Body of pancreas (tissue), 4 donors: ENCODE results near the gene SH3PXD2A.

Source experiments
- CTCF ChIP-seq, 7 experiments: fragments of 450-650 bp in 4 of 7; fragments of 200-600 bp in 3 of 7; sonication (generic) in 3 of 7; IDR thresholded peaks; one replicate each; pipeline ENCODE4 v1.5.1; 2016 to 2019; ENCODE audit warnings: antibody characterized with exemption in 7 of 7
- POLR2A ChIP-seq, 3 donors: fragments of 450-650 bp; IDR thresholded peaks; one replicate each; pipeline ENCODE4 v1.6.1; 2016; ENCODE audit warnings: antibody characterized with exemption in 3 of 3, mild to moderate bottlenecking in 2 of 3

GRCh38 chr10:103882285-103883007 is 27.1 kb upstream of the SH3PXD2A start:
- TF ChIP-seq POLR2A (IDR thresholded peaks at IDR 0.05) = no peak
- TF ChIP-seq CTCF (IDR thresholded peaks at IDR 0.05) = no peak
